HG03521 (cell line): ENCODE measurements around the gene CLINT1.
"Not testable (repeated sequence)": the region's sequence is repeated elsewhere in the genome, so short reads cannot be mapped to it uniquely, and the experiment has no call there.

ENCODE experiments used
- ATAC-seq: cut with Tn5 transposase; IDR thresholded peaks from one replicate; pipeline ENCODE4 v1.9.1; 2021; ENCODE audit warnings: mild to moderate bottlenecking, moderate library complexity; ENCODE audit not compliant: unreplicated experiment

CLINT1 gene

DNA sequence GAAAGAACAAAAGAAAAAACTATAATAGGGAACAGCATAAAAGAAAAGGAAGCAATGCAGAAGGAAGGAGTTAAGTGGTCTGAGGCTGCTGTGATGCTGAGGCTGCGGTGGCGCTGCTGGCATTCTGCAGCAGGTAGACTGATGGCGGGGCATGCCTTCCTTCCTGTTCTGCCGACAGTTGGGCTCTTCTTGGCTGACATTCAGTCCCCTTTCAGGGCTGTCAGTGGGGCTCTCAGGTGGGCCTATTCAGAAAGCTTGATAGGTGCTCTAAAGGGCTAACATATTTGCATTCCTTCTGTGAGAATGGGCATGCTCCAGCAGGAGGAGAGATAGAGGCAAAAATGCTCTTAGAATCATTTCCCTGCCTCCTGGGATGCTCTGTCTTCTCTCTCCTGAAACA, 5.1 kb upstream of the CLINT1 start:
- ATAC-seq: no peak

DNA sequence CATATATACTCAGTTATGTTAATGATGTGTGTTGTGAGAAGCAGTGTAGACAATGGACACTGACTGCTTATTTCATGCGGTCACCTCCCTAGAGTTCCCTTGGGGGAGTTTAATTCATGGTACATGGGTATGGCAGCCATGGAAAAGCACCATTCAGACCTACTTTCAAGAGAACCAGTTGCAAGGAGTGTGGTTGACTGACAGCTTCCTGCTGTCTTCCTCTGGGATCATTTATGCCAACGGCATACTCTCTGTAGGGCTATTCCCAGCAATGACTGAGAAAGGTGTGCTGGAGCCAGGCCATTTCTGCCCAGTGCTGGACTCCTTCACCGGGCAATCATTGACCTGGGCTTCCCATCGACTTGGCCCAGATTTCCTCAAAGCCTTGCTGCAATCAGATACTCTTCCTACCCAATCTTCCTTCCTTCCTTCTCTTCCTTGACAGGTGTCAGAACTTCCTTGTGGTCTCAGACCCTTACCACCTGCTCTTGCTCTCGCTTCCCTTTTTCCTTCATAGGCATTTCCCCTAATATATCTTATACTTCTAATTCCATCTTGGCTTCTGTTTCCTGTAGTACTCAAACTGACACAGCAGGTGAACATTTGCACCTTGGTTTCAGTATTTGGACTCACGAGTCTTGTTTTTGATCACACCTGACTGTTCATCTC, 3.4 kb upstream of the CLINT1 start:
- ATAC-seq: no peak

DNA sequence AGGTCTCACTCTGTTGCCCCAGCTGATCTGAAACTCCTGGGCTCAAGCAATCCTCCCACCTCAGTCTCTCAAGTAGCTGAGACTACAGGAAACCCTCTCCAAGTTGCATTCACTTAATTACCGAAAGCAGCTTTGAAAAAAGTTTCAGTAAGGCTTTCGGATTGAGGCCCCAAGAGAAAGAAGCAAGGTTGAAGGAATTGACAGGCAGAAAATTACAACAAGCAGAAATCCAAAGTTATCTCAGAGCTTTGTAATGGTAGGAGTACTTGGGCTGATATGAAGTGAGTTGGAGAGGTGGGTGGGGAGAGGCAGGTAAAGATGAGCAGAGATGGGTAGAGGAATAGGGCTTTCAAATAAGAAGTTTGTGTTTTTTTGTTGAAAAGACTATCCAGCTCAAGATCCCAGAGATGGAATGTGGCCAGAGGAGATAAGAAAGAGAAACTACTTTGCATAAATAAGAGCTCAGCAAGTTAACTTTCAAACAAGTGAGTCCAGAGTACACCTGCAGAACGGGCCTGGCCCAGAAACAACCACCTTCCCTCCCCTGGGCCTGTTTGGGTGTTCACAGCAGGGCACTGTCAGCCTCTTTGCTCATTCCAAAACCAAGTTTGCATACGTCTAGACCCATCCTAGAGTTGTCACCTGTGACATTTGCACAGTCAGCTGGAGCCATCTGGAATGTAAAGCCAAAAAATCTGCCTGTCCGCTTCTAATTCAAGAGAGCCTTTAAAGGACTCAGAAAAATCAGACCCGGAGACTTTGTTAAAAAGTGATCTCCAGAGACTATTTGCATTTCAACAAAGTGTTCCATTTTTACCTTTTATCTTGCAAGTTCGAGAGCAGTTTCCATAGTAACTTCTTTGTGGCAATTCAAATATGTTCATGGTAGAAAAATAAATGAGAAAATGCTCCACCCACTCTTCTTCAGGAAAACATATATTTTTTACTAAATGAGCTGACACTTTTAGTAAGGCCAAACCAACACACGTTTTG, 2.2 kb upstream of the CLINT1 start:
- ATAC-seq: peak; percentile 64

DNA sequence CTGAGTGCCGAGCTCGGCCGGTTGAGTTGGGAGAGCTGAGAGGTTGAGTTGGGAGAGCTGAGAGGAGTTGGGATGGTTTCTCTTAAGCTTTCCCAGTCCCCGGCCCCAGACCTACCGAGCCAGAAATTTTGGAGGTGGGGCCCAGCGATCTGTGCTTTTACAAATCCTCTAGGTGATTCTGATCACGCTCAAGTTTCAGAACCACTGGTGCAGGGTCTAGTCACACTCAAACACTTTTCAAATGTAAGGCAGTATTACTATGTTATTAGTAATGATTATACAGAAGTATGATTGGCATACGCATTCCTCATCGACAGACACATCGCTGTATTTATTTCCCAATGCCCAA, 256 bp upstream of the CLINT1 start:
- no peak for ATAC-seq

DNA sequence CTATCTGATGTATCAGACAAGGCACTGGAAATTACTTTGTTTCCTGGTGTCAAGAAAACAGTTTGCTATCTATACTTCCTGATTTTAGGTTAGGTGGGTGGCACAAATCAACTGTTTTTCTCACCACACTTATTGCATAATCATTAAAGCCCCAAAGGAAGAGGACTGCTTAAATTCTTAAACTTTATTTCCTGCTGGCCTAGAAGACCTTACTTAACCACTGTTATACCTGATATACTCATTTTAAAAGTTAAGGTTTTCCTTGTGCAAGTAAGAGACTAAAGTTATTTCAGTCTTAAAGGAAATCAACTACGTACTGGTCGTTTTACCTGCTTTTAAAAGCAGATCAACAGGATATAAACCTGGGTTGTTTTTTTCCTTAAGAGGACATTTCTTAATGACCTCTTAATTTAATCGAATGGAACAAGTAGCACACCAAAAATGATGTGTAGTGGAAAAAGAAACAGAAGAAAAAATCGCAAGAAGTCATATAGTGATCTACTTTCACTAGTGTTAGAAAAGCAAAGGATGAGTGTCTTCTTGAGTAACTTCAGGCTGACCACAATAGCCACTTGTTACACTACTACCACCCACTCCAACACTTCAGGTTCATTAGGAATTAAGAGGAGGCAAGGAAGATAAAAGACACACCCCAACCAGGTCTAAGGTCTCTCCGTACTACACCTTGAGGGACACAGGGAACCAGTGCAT, 974 bp downstream of the CLINT1 start:
- ATAC-seq: no peak

DNA sequence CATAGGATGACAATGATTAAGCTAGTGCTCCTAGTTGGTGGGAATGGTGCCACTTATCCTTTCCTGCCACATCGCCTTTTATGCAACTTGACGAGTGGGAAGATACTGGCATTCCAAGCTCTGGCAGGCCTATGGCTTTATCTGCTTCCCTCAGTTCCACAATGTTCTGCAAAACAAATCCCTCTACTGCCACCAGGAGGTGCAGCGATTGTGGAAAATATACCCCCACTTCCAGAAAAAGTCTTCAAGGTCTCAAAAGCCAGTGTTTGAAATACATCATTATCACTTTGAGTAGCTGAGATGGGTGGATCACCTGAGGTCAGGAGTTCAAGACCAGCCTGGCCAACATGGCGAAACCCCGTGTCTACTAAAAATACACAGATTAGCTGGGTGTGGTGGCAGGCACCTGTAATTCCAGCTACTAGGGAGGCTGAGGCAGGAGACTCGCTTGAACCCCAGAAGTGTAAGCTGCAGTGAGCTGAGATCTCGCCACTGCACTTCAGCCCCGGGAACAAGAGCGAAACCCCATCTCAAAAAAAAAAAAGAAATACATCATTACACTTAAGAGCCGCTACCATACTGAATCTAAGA, 3.4 kb downstream of the CLINT1 start:
- ATAC-seq: no peak

DNA sequence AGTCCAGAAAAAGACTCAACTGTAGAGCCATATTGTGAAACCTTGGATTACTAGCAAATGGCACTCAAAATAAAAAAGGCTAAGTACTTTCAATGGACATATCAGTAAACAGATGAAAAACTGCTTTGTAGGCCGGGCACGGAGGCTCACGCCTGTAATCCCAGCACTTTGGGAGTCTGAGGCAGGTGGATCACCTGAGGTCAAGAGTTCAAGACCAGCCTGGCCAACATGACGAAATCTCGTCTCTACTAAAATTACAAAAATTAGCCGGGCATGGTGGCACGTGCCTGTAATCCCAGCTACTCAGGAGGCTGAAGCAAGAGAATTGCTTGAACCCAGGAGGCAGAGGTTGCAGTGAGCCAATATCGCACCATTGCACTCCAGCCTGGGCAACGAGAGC, 5.6 kb downstream of the CLINT1 start:
- not testable (repeated sequence) for ATAC-seq

DNA sequence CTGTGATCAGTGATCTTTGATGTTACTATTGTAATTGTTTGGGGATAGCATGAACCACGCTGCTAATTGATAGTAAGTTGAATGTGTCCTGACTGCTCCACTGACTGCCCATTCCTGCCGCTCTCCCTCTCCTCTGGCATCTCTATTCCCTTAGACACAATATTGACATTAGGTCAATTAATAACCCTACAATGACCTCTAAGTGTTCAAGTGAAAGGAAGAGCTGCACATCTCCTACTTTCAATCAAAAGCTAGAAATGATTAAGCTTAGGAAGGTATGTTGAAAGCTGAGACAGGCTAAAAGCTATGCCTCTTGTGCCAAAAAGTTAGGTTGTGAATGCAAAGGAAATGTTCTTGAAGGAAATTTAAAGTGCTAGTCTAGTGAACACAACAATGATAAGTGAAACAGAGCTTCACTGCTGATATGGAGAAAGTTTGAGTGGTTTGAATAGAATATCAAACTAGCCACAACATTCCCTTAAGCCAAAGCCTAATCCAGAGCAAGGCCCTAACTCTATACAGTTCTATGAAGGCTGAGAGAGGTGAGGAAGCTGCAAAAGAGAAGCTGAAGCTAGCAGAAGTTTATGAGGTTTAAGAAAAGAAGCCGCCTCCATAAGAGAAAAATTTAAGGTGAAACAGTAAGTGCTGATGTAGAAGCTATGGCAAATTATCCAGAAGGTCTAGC, 12.9 kb downstream of the CLINT1 start:
- ATAC-seq: no peak

DNA sequence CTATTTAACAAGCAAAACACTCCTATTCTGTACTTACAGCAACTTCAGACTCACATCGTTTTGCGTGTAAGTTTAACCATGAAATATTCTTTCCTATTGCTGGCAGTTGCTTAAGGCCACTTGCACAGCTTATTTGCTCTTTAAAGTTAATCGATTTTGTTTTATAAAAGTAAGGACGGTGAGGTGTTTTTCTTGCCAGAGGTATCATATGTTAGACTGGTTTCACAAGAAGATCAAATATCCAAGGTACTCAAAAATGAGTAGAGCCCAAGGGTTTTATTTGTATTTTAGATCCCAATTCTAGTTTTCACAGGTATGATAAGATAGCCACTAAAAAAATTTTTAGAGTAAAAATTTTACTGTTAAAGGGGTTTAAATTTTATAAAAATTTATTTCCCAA, 16.2 kb downstream of the CLINT1 start:
- ATAC-seq: no peak

DNA sequence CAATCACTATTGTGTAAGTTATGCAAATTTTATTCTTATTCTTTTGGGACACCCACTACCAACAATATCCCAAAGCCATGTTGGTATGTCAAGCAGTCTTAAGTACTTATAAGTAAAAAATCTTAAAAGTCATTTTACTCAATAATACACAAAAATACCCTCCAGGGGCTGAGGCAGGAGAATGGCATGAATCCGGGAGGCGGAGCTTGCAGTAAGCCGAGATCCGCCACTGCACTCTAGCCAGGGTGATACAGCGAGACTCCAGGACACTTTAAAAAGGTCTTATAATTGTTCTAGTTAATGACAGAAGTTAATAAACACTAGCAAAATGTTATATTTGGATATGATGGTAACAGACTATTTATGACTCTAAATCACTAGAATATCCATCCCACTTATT, 16.8 kb downstream of the CLINT1 start:
- ATAC-seq: no peak

DNA sequence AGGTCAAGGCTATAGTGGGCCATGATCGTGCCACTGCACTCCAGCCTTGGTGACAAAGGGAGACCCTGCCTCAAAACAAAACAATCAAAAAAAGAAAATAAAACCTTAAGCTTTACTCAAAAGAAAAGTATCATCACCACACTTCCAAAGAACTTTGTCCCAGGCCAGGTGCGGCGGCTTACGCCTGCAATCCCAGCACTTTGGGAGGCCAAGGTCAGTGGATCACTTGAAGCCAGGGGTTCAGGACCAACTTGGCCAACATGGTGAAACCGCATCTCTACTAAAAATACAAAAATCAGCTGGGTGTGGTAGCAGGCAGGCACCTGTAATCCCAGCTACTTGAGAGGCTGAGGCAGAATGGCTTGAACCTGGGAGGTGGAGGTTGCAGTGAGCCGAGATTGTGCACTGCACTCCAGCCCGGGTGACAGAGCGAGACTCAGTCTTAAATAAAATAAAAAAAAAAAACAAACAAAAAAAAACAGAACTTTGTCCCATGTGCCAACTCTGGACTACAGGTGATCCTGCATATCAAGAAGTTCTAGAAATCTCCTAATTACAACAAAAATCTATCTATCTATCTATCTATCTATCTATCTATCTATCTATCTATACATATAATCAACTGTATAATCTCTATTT, 19.7 kb downstream of the CLINT1 start:
- ATAC-seq: no peak

DNA sequence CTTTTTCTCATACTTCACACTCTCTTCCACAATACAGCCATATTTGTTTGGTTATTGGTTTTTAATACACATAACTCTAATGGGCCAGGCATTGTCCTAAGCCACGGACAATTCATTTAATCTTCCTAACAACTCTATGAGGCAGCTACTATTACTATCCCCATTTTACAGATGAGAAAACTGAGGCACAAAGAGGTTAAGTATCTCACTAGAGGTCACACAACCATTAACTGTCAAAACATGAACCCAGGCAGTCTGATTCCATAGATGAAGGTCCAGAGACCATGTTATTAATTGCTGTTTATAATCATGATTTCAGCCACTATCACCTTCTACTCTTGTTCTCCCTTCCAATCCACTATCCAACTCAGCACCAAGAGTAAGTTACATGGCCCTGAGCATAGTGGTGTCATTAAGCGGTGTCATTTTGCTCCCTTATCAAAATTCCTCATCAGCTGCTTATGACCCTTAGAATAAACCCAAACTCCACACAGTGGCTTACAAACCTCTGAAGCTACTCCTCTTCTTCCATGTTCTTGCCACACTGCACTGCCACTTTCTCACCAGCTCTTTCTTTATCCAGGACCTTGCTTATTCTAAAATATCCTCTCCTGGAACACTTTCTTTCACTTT, 22.7 kb downstream of the CLINT1 start:
- ATAC-seq: no peak

DNA sequence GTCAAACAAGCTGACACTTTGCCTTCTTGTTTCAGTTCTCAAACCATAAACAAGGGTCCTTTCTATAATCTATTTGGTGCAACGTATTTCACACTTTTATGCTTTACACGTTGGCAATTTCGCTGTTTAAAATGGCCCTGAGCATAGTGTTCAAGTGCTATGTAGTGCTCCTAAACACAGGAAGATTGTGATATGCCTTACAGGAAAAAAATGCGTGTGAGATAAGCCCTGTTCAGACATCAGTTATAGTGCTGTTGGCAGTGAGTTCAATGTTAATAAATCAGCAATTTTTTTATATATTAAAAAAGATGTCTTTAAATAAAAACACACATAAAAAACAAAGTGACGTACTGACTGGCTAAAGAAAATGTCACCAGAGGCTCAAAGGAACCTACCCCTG, 23.9 kb downstream of the CLINT1 start:
- ATAC-seq: no peak

DNA sequence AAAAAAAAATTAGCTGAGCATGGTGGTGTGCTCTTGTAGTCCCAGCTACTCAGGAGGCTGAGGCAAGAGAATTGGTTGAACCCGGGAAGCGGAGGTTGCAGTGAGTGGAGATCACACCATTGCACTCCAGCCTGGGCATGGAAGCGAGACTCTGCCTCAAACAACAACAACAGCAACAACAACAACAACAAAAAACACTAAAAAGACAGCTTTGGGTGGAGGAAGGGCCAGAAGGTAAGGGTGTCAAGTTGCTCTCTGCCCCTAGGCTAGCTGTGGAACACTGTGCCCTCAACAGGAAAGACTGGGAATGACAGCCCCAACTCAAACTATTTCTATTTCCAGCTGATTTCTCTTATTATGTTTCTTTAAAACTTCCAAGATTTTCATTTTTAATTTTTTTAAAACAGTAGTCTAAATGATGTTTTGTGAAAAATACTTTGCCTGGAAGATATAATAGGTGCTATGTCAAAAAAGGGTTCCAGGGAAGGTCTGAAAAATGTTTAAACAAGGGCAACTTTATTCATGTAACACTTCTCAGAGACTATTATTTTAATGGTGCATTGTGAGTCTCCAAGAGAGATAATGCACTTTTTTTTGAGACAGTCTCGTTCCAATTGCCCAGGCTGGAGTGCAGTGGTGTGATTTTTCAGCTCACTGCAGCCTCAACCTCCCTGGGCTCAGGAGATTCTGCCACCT, 29.9 kb downstream of the CLINT1 start:
- ATAC-seq: no peak

DNA sequence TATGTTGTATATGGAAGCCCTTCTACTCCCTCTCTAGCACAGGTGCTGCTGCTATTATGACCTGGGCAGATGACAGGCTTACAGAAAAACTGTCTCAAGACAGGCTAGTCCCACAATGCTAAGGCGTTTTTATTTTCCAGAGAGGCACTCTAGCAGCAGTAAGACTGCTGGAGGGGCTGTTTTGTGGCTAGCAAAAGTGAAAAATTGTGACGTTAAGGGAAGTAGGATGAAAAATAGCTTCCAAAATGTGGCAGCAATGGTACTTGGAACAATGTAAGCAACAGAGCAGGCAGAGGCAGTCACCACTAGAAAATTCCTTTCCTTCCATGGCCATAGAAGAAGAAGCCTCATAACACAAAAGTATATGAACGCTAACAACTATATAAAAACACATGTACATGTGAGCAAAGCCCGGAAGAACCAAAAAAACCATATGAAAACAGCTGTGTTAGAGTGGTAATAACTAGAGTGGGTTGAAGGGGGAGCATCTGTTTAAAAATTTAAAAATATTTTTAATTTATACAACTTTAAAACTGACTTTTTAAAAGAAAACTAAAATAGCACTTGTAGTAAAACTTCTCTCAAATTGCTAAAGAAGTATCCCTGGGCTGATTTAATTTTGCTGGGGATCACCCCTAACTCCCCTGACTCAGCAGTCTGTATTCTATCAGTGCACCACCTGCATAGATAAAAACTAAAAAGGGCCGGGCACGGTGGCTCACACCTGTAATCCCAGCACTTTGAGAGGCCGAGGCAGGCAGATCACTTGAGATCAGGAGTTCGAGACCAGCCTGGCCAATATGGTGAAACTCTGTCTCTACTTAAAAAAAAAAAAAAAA, 30.6 kb downstream of the CLINT1 start:
- no peak for ATAC-seq

DNA sequence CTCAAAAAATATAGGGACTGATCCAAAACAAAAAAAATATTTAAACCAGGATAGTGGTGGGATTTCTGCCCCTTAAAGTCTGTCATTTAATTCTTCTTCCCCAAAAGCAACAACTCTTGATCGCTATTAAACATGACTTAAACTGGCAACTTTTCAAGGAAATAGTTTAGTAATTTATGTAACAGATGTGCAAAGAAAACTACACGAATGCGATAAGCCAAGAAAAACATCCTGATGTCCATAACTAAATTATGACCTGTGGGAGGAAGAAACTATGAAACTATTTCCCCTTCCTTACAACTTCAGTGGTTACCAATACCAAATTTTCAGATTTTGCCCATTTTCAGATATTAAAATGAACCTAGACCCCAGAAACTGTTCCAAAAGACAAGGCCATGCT, 31.5 kb downstream of the CLINT1 start:
- ATAC-seq: no peak

DNA sequence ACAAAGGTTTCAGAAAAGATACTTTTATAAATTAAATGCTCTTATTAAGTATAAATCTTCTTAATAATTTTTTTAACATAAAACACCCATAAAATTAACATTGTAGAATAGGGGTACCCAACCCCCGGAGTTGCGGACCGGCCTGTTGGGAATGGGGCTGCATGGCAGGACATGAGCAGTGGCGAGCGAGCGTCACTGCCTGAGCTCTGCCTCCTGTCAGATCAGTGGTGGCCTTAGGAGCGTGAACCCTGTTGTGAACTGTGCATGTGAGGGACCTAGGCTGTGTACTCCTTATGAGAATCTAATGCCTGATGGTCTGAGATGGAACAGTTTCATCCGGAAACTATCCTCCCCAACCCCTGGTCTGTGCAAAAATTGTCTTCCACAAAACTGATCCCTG, 35.3 kb downstream of the CLINT1 start:
- no peak for ATAC-seq
